GM19193 (cell line): Measurements from ENCODE around the gene SUSD4.

Experiments
- POLR2A ChIP-seq: IDR thresholded peaks from 4 replicates; pipeline ENCODE4 v1.6.1; 2011; ENCODE audit not compliant: insufficient read depth, insufficient read length; ENCODE audit errors: extremely low read depth

SUSD4 gene

DNA sequence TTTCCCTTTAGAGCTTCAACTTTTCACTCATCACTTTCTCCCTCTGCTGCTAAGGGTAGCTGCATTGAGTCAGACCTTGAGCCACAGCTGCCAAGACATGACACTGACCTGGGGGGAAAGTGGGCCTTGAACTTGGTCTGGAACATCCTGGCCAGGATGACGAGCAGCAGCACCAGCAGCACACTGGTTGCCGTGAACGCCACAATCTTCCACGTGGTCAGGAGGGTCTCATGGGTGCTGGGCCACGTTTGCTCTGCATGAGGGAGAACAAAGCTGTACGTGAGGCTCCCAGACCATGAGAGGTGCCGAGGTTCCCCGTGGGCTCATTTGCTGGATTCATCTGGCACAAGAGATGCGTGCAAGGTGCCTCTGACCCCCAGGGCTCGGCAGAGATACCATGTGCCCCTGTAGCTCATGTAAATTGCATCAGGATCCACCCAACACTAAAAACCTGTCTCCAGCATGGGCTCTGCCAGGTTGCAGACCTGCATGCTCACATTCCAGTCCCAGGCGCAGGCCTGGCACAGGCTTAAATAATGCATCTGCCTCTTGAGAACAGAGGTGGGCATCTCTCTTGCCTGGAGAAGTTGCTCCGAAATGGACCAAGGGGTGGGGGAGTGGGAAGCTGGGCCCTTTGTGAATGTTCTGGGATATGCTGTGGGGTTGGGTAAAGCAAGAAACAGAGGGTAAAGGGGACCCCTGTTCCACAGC is 136.3 kb downstream of the SUSD4 start:
- no peak for TF ChIP-seq POLR2A

DNA sequence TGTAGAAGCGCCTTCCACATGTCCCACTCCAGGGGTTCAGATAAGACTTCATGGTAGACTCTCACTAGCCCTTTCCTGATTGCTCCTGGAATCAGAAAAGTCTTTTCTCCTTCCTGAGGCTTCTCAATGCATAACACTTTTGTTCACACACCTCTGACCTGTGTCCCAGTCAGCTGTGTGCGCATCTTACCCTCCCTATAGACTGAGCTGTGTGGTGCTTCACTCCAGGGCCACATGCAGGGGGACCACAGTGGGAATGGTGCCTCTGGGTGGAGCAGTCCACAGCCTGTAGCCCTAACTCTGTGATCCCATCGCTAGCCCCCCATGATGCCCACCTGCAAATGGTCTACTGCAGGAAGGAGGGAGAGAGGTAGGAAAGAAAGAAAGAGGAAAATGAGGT is 136.9 kb downstream of the SUSD4 start:
- TF ChIP-seq POLR2A, result no peak

DNA sequence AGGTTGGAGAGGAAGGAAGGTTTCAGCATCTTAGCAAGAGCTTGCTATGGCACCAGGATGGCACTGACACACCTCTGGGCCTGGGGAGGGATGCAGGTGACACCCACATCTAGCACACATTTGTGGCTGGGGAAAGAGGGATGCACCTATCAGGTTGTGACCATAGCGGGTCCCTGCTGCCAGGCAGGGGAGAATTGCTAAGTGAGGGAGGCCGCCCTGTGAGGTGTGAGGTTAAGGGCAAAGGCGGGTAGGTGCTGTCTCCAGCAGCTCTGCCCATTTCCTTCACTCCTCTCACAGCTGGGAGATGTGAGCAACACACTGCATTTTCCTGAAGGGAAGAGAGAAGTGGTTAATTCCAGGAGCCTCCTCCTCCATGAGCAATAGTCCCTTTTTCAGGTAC is 137.7 kb downstream of the SUSD4 start:
- no peak for TF ChIP-seq POLR2A

DNA sequence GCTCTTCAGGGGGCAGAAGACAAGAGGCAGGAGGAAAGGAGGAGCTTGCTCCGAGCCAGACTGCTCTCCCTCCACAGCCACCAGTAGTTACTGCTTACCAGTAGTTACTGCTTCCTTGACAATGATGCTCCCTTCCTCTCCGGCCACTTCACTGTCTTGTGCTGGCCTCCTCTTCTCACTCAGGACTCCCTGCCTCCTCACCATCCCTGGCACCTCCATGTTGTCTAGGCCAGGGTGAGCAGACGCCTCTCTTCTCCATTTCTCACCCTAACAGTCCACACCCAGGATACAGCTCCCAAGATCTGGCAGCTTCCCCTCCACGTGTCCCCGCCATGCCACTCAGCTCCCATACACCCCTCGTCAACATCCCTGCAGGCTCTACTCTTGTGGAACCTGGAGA is 138.5 kb downstream of the SUSD4 start:
- no peak for TF ChIP-seq POLR2A

DNA sequence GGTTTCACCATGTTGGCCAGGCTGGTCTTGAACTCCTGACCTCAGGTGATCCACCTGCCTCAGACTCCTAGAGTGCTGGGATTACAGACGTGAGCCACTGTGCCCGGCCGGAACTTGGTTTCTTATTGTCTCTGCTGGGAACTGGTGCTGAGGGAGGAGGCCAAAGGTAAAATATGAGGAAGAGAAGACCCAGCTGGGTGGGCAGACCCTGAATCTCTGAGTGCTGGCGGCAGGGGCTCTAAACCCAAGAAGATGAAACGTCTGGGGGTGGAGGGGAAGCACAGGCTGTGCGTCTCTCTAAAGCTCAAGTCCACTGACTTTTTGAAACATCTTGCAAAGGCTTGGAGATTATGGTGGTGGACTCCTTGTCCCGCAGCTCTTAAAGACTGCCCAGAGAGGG is 138.9 kb downstream of the SUSD4 start:
- no peak for TF ChIP-seq POLR2A

DNA sequence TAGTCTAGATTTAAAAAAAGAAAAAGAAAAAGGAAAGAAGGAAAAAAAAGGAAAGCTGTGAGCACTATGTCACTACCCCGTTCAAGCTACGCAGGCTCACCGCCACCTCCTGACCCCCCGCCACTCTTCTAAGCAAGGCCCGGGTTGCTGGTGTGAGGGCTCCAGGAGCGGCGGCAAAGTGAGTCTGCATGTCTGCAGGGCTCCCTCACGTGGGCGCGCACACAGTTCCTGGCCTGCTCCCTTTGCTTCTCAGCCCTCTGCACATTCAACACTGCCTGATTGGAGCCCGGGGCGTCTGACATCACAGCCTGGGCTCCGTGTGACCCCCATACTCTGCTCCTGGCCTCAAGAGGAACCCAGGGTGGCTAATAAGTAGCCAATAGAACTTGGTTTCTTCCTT is 139.5 kb downstream of the SUSD4 start:
- TF ChIP-seq POLR2A, result no peak

DNA sequence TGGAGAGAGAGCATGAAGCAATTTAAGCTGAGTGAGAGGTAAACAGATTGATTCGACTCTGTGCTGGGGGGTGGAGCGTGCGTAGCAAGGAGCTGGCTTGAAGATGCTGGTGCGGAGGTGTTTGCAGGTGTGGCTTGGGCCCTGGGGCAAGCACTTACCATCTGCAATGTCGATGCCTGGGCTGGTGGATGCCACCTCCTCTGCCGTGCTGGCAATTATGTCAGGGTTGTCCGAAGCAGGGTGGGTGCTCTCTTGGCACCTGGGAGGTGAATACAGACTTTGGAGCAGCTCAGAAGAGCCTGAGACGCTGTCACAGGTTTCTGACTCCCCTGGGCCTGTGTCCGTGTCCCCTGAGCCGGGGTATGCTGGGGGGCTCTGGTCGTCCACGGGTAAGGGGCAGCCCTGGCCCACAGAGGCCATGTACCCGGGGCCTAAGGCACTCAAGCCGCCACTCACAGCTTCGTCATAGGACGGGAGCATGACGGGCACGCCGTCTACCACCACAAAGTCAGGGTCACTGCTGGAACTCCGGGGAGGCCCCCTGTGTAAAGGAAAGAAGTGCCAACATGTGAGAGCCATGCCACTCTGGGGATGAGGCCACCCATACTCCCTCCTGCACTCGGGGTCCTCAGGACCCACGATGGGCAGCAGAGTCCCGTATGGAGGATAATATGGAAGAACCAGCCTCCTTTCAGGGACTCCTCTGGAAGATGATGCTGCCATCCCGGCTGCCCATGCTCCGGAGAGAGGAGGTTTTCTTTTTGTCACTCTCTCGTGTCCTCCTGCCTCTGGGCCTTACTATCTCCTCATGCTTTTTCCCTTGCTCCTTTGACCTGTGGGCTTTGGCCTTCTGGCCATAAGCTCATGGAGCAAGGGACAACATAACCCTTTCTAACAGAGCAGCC is 140.6 kb downstream of the SUSD4 start:
- TF ChIP-seq POLR2A, result no peak

DNA sequence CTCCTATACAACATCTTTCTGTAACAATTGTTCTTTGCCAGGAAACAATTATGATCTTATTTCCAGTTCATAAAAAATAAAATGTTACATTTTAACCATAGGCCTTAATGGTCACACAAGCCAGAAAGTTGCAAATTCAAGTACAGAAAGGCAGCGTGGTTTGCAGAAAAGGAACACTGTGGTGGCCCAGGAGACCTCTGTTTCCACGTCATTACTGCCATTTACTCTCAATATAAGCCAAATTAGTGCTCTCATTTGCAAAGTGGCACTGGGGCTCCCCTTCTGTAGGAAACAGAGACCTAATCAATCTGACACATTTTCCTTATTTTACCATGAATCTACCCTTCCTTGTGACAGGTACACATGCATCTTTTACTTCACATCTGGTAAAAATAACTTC is 141.6 kb downstream of the SUSD4 start:
- no peak for TF ChIP-seq POLR2A

DNA sequence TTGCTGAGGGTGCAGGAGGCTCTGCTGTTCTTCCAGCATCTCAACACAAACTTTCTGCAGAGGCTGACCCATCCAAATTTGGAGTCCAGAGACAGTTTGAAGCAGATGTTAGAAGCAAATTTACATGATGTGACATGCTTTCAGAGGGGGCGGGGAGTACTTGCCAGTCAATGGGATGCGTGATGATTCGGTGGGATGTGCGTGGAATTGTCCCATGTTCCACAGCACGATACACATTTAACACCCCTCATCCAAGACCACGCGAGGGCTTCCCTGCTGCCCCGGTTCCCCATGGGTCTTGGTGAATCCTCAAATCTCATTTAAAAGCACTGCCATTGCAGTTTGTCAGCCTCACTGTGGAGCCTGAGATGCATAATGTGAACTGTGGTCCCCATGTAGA is 142.3 kb downstream of the SUSD4 start:
- TF ChIP-seq POLR2A, result no peak

DNA sequence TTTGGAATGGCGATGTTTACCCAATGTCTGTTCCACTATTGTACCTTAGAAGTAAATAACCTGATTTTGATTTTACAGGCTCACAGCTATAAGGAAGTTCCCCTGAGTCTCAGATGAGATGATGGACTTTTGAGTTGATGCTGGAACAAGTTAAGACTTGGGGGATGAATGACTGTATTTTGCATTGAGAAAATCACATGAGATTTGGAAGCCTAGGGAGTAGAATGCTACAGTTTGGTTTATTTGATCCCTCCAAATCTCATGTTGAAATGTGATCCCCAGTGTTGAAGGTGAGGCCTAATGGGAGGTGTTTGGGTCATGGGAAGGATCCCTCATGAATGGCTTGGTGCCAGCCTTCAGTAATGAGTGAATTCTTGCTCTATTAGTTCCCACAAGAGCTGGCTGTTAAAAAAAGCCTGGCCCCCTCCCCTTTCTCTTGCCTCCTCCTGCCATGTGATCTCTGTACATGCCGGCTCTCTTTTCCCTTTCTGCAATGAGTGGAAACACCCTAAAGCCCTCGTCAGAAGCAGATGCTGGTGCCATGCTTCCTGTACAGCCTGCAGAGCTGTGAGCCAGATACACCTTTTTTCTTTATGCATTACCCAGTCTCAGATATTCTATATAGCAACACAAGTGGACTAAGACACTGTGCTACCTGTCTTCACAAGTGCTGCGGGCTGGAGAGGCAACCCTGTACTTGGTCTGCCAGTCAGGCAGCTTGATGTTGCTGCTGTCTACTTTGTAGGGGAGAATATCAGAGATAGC is 143.9 kb downstream of the SUSD4 start:
- TF ChIP-seq POLR2A, result no peak

DNA sequence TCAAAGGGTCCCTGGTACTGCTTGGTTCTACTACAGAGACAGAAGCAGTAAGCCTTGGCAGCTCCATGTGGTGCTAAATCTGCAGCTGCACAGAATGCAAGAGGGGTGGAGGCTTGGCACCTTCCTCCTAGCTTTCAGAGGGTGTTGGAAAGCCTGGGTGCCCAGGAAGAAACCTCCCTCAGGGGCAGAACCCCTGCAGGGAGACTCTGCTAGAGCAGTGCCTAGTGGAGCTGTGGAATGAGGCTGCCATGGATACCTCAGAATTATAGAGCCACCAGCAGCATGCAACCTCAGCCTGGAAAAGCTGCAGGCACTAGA is 144.7 kb downstream of the SUSD4 start:
- TF ChIP-seq POLR2A, result no peak

DNA sequence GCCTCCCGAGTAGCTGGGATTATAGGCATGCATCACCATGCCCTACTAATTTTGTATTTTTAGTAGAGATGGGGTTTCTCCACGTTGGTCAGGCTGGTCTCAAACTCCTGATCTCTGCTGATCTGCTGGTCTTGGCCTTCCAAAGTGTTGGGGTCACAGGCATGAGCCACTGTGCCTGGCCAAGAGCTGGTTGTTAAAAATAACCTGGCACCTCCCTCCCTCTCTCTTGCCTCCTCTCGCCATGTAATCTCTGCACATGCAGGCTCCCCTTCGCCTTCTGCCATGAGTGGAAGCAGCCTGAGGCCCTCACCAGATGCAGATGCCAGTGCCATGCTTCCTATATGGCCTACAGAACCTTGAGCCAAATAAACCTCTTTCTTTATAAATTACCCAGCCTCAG is 146.2 kb downstream of the SUSD4 start:
- no peak for TF ChIP-seq POLR2A

DNA sequence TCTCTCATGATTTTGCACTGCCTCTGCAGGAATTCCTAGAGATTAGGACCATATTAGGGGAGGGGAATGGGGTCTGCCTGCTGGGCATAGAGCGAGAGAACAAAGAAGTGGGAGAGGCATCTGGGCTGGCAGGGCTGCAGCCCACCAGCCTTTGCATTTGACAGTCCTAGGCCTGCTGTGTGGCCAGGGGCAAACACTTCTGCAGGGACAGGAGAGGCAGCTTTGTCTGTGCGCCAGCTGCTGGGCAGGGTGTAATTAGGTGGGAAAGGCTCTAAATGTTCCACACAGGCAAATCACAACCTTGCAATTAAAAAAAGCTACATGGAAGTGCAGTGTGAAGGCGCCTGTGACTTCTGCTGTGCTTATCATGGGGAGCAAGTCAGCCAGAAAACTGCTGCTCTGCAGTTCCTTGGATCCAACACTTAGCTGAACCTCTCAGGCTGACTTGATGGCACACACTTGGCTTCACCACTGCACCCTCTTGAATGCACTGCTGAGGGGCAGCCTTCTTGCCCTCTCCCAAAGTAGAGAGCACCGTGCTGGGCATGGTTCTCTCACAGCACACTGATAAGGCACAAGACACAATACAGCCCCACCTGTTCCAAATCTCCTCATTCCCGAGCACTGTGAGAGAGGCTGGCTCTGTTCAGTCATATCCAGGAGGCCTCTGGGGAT is 147.3 kb downstream of the SUSD4 start:
- no peak for TF ChIP-seq POLR2A

DNA sequence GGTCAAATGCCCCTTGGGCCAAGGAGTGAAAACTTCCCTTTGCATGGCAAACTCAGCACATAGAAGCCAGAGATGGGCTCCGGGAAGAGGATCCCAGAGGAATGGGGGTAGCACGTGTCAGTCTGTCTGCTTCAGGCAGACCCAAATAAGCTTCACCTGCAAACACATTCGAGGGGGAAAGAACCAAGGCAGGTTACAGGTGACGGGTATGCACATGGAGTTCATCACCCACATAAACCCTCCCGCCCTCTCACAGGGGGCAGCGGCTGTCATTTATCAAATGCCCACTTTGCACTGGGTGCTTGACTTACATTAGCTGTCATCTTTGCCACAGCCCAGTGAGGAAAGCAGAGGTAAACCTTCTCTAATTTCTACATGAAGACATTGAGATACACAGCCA is 147.9 kb downstream of the SUSD4 start:
- no peak for TF ChIP-seq POLR2A

DNA sequence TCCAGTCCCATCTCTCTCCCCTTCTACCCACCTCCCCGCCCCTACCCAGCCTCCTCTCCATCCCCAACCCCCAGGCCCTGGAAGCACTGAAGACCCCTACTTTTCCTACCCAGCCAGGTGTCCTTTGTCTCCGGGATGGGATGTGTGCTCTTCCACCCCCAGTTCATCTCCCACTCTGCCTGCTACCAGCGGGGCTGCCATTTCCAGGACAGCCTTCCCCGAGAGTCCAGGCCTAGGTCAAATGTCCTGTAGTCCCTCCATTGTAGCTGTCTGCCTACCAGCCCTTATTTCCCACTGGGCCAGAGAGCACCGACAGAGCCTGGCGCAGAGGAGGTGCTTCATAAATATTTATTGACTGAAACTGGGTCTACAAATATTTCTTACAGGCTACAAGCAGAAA is 148.9 kb downstream of the SUSD4 start:
- no peak for TF ChIP-seq POLR2A
